GM12878 (cell line): ENCODE measurements around the gene ATOSA.

Source experiments
- CTCF ChIP-seq, 3 experiments: IDR thresholded peaks in 2 of 3; conservative IDR thresholded peaks in 1 of 3; 2 replicates each; pipeline ENCODE4 v1.5.1; 2011; ENCODE audit warnings: low read depth in 3 of 3, low read length in 3 of 3, mild to moderate bottlenecking in 3 of 3, control low read depth in 2 of 3, moderate library complexity in 2 of 3, inconsistent platforms in 1 of 3, mixed read lengths in 1 of 3; ENCODE audit not compliant: control insufficient read depth in 2 of 3, insufficient read depth in 1 of 3; ENCODE audit errors: extremely low read depth in 1 of 3
- EZH2 ChIP-seq: IDR thresholded peaks from 2 replicates; pipeline ENCODE4 v1.6.1; 2012; ENCODE audit warnings: low read depth, mild to moderate bottlenecking, control low read depth, inconsistent platforms, low read length, borderline replicate concordance; ENCODE audit not compliant: control insufficient read depth
- HDAC2 ChIP-seq: fragments of 200-600 bp; sonication (generic); IDR thresholded peaks from 2 replicates; pipeline ENCODE4 v1.6.1; 2017
- IKZF1 ChIP-seq: fragments of 450-650 bp; conservative IDR thresholded peaks from 2 replicates; pipeline ENCODE4 v1.6.1; 2017; ENCODE audit warnings: antibody characterized with exemption, mild to moderate bottlenecking
- POLR2AphosphoS2 ChIP-seq: IDR thresholded peaks from 2 replicates; pipeline ENCODE4 v1.6.1; 2011; ENCODE audit warnings: low read depth, mild to moderate bottlenecking, low read length, improper control_type of control experiment, moderate library complexity
- POLR2AphosphoS5 ChIP-seq: IDR thresholded peaks from 2 replicates; pipeline ENCODE4 v1.6.1; 2011; ENCODE audit warnings: mild to moderate bottlenecking, low read length, inconsistent platforms

- TF ChIP-seq CTCF (IDR thresholded peaks at IDR 0.05 in 2 of 3, conservative IDR thresholded peaks at IDR 0.05 in 1 of 3; ENCODE audit: control insufficient read depth in 2 of 3, extremely low read depth in 1 of 3, insufficient read depth in 1 of 3, low read depth in 3 of 3, low read length in 3 of 3) (no peak), HDAC2 (no peak), POLR2AphosphoS5 (no peak), POLR2AphosphoS2 (no peak), IKZF1 (no peak), EZH2 (no peak)
Observed at GRCh38 chr15:52670087-52670486, 9.1 kb downstream of the ATOSA start.
